GM23338 (cell line): Measurements from ENCODE around the gene C11orf16. TPM values are rescaled to one million over a fixed set of nuclear protein-coding genes. Genes with fewer than 3 reads are reported as not detected.

ENCODE experiments used
- ATAC-seq: fragments of 200-7000 bp; cut with Tn5 transposase; 3 replicates; pipeline ENCODE4 v1.9.1; 2020
- DNase-seq: peaks from one replicate; pipeline ENCODE4 v3.0.0-alpha.2; 2015; ENCODE audit warnings: low spot score
- H2AFZ ChIP-seq: fragments of 200-600 bp; sonication (generic); 2 replicates; pipeline ENCODE4 v1.8.0; 2016; ENCODE audit warnings: antibody characterized with exemption, mild to moderate bottlenecking, moderate library complexity
- H3F3A ChIP-seq: fragments of 200-600 bp; sonication (generic); replicated peaks from 2 replicates; pipeline ENCODE4 v1.8.0; 2017; ENCODE audit warnings: antibody characterized with exemption, mixed run types, low read depth
- H3K27ac ChIP-seq: fragments of 200-600 bp; sonication (generic); 2 replicates; pipeline ENCODE4 v1.6.1; 2016; ENCODE audit warnings: low read depth
- H3K27me3 ChIP-seq: fragments of 200-600 bp; sonication (generic); 2 replicates; pipeline ENCODE4 v1.8.0; 2016; ENCODE audit warnings: mild to moderate bottlenecking, mixed run types, moderate library complexity; ENCODE audit not compliant: insufficient read depth
- H3K36me3 ChIP-seq: fragments of 200-600 bp; sonication (generic); 2 replicates; pipeline ENCODE4 v1.8.0; 2016; ENCODE audit warnings: mild to moderate bottlenecking; ENCODE audit not compliant: insufficient read depth
- H3K4me1 ChIP-seq: fragments of 200-600 bp; sonication (generic); 2 replicates; pipeline ENCODE4 v1.8.0; 2016; ENCODE audit warnings: mild to moderate bottlenecking, moderate library complexity; ENCODE audit not compliant: insufficient read depth
- H3K4me2 ChIP-seq: fragments of 200-600 bp; sonication (generic); 2 replicates; pipeline ENCODE4 v1.7.1; 2017; ENCODE audit warnings: mixed run types
- H3K4me3 ChIP-seq: fragments of 200-600 bp; sonication (generic); 2 replicates; pipeline ENCODE4 v1.6.1; 2016; ENCODE audit warnings: mixed run types
- H3K79me2 ChIP-seq: fragments of 200-600 bp; sonication (generic); replicated peaks from 2 replicates; pipeline ENCODE4 v1.8.0; 2017; ENCODE audit warnings: mild to moderate bottlenecking; ENCODE audit not compliant: insufficient read depth
- H3K9me2 ChIP-seq: fragments of 200-600 bp; sonication (generic); 2 replicates; pipeline ENCODE4 v1.8.0; 2017; ENCODE audit not compliant: insufficient read depth
- H4K20me1 ChIP-seq: fragments of 200-600 bp; sonication (generic); replicated peaks from 2 replicates; pipeline ENCODE4 v1.8.0; 2017; ENCODE audit warnings: mild to moderate bottlenecking; ENCODE audit not compliant: insufficient read depth
- H3K27ac Mint-ChIP-seq: 2 replicates; pipeline ENCODE4 v1.8.0; 2020; ENCODE audit warnings: inconsistent platforms, mild to moderate bottlenecking, moderate library complexity, mixed read lengths
- H3K27me3 Mint-ChIP-seq: 3 replicates; pipeline ENCODE4 v1.8.0; 2022; ENCODE audit warnings: low read depth, mild to moderate bottlenecking, moderate library complexity, mixed read lengths, inconsistent platforms; ENCODE audit not compliant: insufficient read depth, poor library complexity
- H3K36me3 Mint-ChIP-seq: 3 replicates; pipeline ENCODE4 v1.8.0; 2021; ENCODE audit warnings: low read depth, mild to moderate bottlenecking, inconsistent platforms, moderate library complexity, mixed read lengths
- H3K4me1 Mint-ChIP-seq: 3 replicates; pipeline ENCODE4 v1.8.0; 2020; ENCODE audit warnings: mild to moderate bottlenecking, inconsistent platforms, mixed read lengths
- H3K4me3 Mint-ChIP-seq: 3 replicates; pipeline ENCODE4 v1.8.0; 2021; ENCODE audit warnings: moderate library complexity, mild to moderate bottlenecking, inconsistent platforms, mixed read lengths
- H3K9me3 Mint-ChIP-seq: 3 replicates; pipeline ENCODE4 v1.8.0; 2020; ENCODE audit warnings: moderate library complexity, mild to moderate bottlenecking, inconsistent platforms, mixed read lengths
- CREB1 ChIP-seq: fragments of 250-450 bp; sonication (Bioruptor Pico); IDR thresholded peaks from 2 replicates; pipeline ENCODE4 v1.5.0; 2020; ENCODE audit warnings: low read depth, mild to moderate bottlenecking, moderate library complexity
- CTCF ChIP-seq, 2 experiments: fragments of 200-600 bp in 1 of 2; sonication (generic) in 1 of 2; conservative IDR thresholded peaks; 2 replicates each; pipeline versions ENCODE4 v1.5.1 to v1.6.1; 2016 to 2017; ENCODE audit warnings: antibody characterized with exemption in 2 of 2, low read depth in 2 of 2, mild to moderate bottlenecking in 2 of 2, moderate library complexity in 1 of 2
- EZH2 ChIP-seq: fragments of 200-600 bp; sonication (generic); IDR thresholded peaks from one replicate; pipeline ENCODE4 v1.8.0; 2017; ENCODE audit warnings: antibody characterized with exemption, mild to moderate bottlenecking, low read depth; ENCODE audit not compliant: unreplicated experiment
- EZH2phosphoT487 ChIP-seq: fragments of 200-600 bp; sonication (generic); IDR thresholded peaks from one replicate; pipeline ENCODE4 v1.8.1; 2018; ENCODE audit warnings: antibody characterized with exemption; ENCODE audit not compliant: unreplicated experiment
- JUNB ChIP-seq: IDR thresholded peaks from one replicate; pipeline ENCODE4 v1.6.1; 2016; ENCODE audit warnings: antibody characterized with exemption; ENCODE audit not compliant: unreplicated experiment
- NANOG ChIP-seq: IDR thresholded peaks from 2 replicates; pipeline ENCODE4 v1.6.1; 2016; ENCODE audit warnings: antibody characterized with exemption, borderline replicate concordance
- POLR2AphosphoS5 ChIP-seq: IDR thresholded peaks from 2 replicates; pipeline ENCODE4 v1.6.1; 2016; ENCODE audit warnings: antibody characterized with exemption, low read depth
- REST ChIP-seq: IDR thresholded peaks from one replicate; pipeline ENCODE4 v1.6.1; 2018; ENCODE audit warnings: antibody characterized with exemption; ENCODE audit not compliant: unreplicated experiment
- STAT1 ChIP-seq: IDR thresholded peaks from one replicate; pipeline ENCODE4 v1.6.1; 2016; ENCODE audit warnings: antibody characterized with exemption; ENCODE audit not compliant: unreplicated experiment
- ZNF114 ChIP-seq: fragments of 250-450 bp; sonication (Bioruptor Pico); IDR thresholded peaks from 2 replicates; pipeline ENCODE4 v1.5.0; 2020; ENCODE audit warnings: mild to moderate bottlenecking, moderate library complexity
- ZNF331 ChIP-seq: fragments of 250-450 bp; sonication (Bioruptor Pico); IDR thresholded peaks from 2 replicates; pipeline ENCODE4 v1.5.0; 2020; ENCODE audit warnings: low read depth, mild to moderate bottlenecking, moderate library complexity
- polyA plus RNA-seq: library from polyadenylated mRNA; unstranded; fragments of >200 nt; fragmentation: Nextera tagmentation; extraction: Ambion mirVana; gene quantifications from 2 replicates; pipeline ENCODE4 v1.2.1, GENCODE V29; 2016
- total RNA-seq: library from RNA; depleted of rRNA; stranded (reverse); fragments of >200 nt; shearing (Covaris generic); gene quantifications from 2 replicates; pipeline ENCODE4 v1.2.3, GENCODE V29; 2014
- TF ChIP-seq, protein P1 (sequence below): IDR thresholded peaks from 2 replicates; pipeline ENCODE4 v1.6.1; 2016; ENCODE audit warnings: antibody characterized with exemption
- TF ChIP-seq, protein P2 (sequence below): fragments of 250-450 bp; sonication (Bioruptor Pico); IDR thresholded peaks from 2 replicates; pipeline ENCODE4 v1.5.0; 2020; ENCODE audit warnings: mild to moderate bottlenecking, moderate library complexity

C11orf16 gene
- total and polyA plus RNA-seq, 2 experiments from 2014 or later = not detected

DNA sequence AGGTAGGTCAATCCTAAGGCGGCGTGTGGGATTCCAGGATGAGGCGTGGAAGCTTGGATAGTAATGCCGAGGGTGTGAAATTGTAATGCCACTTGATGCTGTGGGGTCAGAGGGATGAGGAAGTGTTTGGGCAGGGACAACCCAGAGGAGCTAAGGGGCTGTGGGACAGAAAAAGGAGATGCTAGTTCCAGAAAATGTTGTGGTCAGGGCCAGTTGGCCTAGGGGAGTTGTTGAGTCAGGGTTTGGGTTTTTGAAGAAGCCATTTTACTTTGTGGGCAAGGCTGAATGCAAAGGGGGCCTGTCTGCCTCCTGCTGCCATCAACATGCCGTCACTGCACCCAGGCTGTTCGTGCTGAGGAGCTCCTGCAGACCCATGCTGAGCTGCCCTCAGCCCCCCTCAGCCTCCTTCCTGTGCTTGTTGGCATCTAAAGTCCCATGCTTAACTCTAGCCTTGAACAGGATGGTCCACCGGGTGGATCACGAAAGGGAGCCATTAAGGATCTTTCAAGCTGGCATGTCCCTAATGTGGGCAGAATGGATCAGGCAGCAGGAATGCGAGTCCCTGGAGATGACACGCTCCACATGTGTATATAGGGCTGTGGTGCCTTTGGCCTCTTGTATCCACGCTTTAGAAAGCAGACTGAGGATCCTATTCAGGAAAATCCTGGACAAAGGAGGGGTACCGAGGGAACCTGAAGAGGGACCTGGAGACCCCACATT is 2.1 kb downstream of the C11orf16 start:
- TF ChIP-seq EZH2 (no peak), CREB1 (no peak), ZNF114 (CRISPR knock-in tag) (no peak), ZNF331 (CRISPR knock-in tag) (no peak), EZH2phosphoT487 (no peak), CTCF (conservative IDR thresholded peaks at IDR 0.05; ENCODE audit: low read depth in 2 of 2) (no peak), JUNB (no peak), NANOG (no peak), STAT1 (no peak), REST (no peak), POLR2AphosphoS5 (no peak)
- TF ChIP-seq, protein P1, sequence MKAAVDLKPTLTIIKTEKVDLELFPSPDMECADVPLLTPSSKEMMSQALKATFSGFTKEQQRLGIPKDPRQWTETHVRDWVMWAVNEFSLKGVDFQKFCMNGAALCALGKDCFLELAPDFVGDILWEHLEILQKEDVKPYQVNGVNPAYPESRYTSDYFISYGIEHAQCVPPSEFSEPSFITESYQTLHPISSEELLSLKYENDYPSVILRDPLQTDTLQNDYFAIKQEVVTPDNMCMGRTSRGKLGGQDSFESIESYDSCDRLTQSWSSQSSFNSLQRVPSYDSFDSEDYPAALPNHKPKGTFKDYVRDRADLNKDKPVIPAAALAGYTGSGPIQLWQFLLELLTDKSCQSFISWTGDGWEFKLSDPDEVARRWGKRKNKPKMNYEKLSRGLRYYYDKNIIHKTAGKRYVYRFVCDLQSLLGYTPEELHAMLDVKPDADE = no peak
- TF ChIP-seq, protein P2, sequence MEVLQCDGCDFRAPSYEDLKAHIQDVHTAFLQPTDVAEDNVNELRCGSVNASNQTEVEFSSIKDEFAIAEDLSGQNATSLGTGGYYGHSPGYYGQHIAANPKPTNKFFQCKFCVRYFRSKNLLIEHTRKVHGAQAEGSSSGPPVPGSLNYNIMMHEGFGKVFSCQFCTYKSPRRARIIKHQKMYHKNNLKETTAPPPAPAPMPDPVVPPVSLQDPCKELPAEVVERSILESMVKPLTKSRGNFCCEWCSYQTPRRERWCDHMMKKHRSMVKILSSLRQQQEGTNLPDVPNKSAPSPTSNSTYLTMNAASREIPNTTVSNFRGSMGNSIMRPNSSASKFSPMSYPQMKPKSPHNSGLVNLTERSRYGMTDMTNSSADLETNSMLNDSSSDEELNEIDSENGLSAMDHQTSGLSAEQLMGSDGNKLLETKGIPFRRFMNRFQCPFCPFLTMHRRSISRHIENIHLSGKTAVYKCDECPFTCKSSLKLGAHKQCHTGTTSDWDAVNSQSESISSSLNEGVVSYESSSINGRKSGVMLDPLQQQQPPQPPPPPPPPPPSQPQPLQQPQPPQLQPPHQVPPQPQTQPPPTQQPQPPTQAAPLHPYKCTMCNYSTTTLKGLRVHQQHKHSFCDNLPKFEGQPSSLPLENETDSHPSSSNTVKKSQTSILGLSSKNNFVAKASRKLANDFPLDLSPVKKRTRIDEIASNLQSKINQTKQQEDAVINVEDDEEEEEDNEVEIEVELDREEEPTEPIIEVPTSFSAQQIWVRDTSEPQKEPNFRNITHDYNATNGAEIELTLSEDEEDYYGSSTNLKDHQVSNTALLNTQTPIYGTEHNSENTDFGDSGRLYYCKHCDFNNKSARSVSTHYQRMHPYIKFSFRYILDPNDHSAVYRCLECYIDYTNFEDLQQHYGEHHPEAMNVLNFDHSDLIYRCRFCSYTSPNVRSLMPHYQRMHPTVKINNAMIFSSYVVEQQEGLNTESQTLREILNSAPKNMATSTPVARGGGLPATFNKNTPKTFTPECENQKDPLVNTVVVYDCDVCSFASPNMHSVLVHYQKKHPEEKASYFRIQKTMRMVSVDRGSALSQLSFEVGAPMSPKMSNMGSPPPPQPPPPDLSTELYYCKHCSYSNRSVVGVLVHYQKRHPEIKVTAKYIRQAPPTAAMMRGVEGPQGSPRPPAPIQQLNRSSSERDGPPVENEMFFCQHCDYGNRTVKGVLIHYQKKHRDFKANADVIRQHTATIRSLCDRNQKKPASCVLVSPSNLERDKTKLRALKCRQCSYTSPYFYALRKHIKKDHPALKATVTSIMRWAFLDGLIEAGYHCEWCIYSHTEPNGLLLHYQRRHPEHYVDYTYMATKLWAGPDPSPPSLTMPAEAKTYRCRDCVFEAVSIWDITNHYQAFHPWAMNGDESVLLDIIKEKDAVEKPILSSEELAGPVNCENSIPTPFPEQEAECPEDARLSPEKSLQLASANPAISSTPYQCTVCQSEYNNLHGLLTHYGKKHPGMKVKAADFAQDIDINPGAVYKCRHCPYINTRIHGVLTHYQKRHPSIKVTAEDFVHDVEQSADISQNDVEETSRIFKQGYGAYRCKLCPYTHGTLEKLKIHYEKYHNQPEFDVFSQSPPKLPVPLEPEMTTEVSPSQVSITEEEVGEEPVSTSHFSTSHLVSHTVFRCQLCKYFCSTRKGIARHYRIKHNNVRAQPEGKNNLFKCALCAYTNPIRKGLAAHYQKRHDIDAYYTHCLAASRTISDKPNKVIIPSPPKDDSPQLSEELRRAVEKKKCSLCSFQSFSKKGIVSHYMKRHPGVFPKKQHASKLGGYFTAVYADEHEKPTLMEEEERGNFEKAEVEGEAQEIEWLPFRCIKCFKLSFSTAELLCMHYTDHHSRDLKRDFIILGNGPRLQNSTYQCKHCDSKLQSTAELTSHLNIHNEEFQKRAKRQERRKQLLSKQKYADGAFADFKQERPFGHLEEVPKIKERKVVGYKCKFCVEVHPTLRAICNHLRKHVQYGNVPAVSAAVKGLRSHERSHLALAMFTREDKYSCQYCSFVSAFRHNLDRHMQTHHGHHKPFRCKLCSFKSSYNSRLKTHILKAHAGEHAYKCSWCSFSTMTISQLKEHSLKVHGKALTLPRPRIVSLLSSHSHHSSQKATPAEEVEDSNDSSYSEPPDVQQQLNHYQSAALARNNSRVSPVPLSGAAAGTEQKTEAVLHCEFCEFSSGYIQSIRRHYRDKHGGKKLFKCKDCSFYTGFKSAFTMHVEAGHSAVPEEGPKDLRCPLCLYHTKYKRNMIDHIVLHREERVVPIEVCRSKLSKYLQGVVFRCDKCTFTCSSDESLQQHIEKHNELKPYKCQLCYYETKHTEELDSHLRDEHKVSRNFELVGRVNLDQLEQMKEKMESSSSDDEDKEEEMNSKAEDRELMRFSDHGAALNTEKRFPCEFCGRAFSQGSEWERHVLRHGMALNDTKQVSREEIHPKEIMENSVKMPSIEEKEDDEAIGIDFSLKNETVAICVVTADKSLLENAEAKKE (CRISPR knock-in tag) = no peak
- H3K36me3 ChIP-seq = no peaks in the 10 kb centered on the region
- H3K27ac ChIP-seq = no peak overlapping the region
- peaks cover 25% of the 10 kb centered on the region for H3K4me1 Mint-ChIP-seq
- H3K79me2 ChIP-seq = no peaks in the 10 kb centered on the region
- peaks cover 5% of the 10 kb centered on the region; the same call in 1 of the 2 replicates for H3K4me1 ChIP-seq
- no peak overlapping the region for H3K4me2 ChIP-seq
- no peak overlapping the region for H3K4me3 Mint-ChIP-seq
- no peaks in the 10 kb centered on the region for H3K9me2 ChIP-seq
- H4K20me1 ChIP-seq = no peaks in the 10 kb centered on the region
- DNase-seq (no peak), ATAC-seq (no peak)
- H3K27me3 Mint-ChIP-seq = peaks cover 10% of the 10 kb centered on the region
- H3K4me3 ChIP-seq = no peak overlapping the region
- H3K27me3 ChIP-seq = no peaks in the 10 kb centered on the region
- no peaks in the 10 kb centered on the region for H3K9me3 Mint-ChIP-seq
- H3K36me3 Mint-ChIP-seq = no peaks in the 10 kb centered on the region
- no peak overlapping the region for H3K27ac Mint-ChIP-seq
- H2AFZ ChIP-seq = no peak overlapping the region
- no peaks in the 10 kb centered on the region for H3F3A ChIP-seq
